Stimulated activated CD4-positive, alpha-beta T cell treated with anti-CD3 and anti-CD28 coated beads, TNF-alpha, amount 100 ng/mL, for 4 hours (primary cell): ENCODE measurements around the gene SLC25A41.
"Not testable (repeated sequence)": the region's sequence is repeated elsewhere in the genome, so short reads cannot be mapped to it uniquely, and the experiment has no call there.

Source experiments
- DNase-seq, 3 experiments: peaks; one replicate each; pipeline ENCODE4 v3.0.0-alpha.2; 2020; ENCODE audit warnings: low read depth in 3 of 3

SLC25A41 gene

GRCh38 chr19:6412061-6412446 lies 21.5 kb downstream of the SLC25A41 start:
- no peak for DNase-seq

- DNase-seq = no peak
These were observed 24.2 kb downstream of the SLC25A41 start for GRCh38 chr19:6409346-6409745.

GRCh38 chr19:6406401-6406800 lies 27.2 kb downstream of the SLC25A41 start:
- no peak for DNase-seq

GRCh38 chr19:6402837-6403608 lies 30.5 kb downstream of the SLC25A41 start:
- DNase-seq = no peak

- no peak for DNase-seq
These were observed 31.5 kb downstream of the SLC25A41 start for GRCh38 chr19:6402058-6402457.

GRCh38 chr19:6400062-6400944 lies 33.3 kb downstream of the SLC25A41 start:
- DNase-seq = not testable (repeated sequence)

- DNase-seq = no peak
These were observed 37.3 kb downstream of the SLC25A41 start for GRCh38 chr19:6396305-6396704.

GRCh38 chr19:6394831-6395230 lies 38.7 kb downstream of the SLC25A41 start:
- DNase-seq = no peak

- peak in 2 of 3 experiments; percentile 50 to 52 for DNase-seq
These were observed 39.6 kb downstream of the SLC25A41 start for GRCh38 chr19:6393983-6394412.

- DNase-seq = peak; percentile 85 to 92 (median 85)
These were observed 40.2 kb downstream of the SLC25A41 start, which contains the start of gene GTF2F1 for GRCh38 chr19:6393074-6393982. Gene GTF2F1 (minus strand): TSS chr19:6393164. CDS start chr19:6392995, 169 bp downstream.

- DNase-seq = no peak
These were observed 41.1 kb downstream of the SLC25A41 start for GRCh38 chr19:6392221-6393073.

- DNase-seq = no peak
These were observed 46.2 kb downstream of the SLC25A41 start for GRCh38 chr19:6387372-6387771.

GRCh38 chr19:6384381-6384780 lies 49.2 kb downstream of the SLC25A41 start:
- DNase-seq = no peak

- DNase-seq = no peak
These were observed 50.4 kb downstream of the SLC25A41 start for GRCh38 chr19:6383188-6383587.

- no peak for DNase-seq
These were observed 52.4 kb downstream of the SLC25A41 start for GRCh38 chr19:6381030-6381750.

- no peak for DNase-seq
These were observed 53.8 kb downstream of the SLC25A41 start for GRCh38 chr19:6379744-6380143.

GRCh38 chr19:6378486-6378885 lies 55.1 kb downstream of the SLC25A41 start:
- no peak for DNase-seq

- DNase-seq = no peak
These were observed 55.5 kb downstream of the SLC25A41 start for GRCh38 chr19:6378041-6378440.

GRCh38 chr19:6376512-6377190 lies 56.9 kb downstream of the SLC25A41 start:
- no peak for DNase-seq
